Peyer's patch (tissue), 4 donors: ENCODE results near the gene PIK3C2G. TPM values are rescaled to one million over a fixed set of nuclear protein-coding genes. Genes with fewer than 3 reads are reported as not detected.

Experiments used
- DNase-seq, 3 donors: peaks; one replicate each; pipeline ENCODE4 v3.0.0-alpha.2; 2017 to 2019
- H3K27ac ChIP-seq, 4 donors: fragments of 200-600 bp; sonication (generic); one replicate each; pipeline ENCODE4 v1.5.1; 2016 to 2019
- H3K27me3 ChIP-seq, 2 donors: fragments of 200-600 bp; sonication (generic); one replicate each; pipeline ENCODE4 v1.5.1; 2019
- H3K36me3 ChIP-seq, 3 donors: fragments of 200-600 bp; sonication (generic); one replicate each; pipeline ENCODE4 v1.5.1; 2016 to 2019
- H3K4me1 ChIP-seq, 4 donors: fragments of 200-600 bp; sonication (generic); one replicate each; pipeline ENCODE4 v1.5.1; 2016 to 2019
- H3K4me3 ChIP-seq, 4 donors: fragments of 200-600 bp; sonication (generic); 1 replicate in 3 of 4; 2 replicates in 1 of 4; pipeline ENCODE4 v1.5.1; 2016 to 2019; ENCODE audit warnings: mild to moderate bottlenecking in 1 of 4
- H3K9me3 ChIP-seq, 4 donors: fragments of 200-600 bp; sonication (generic); one replicate each; pipeline ENCODE4 v1.5.1; 2016 to 2019; ENCODE audit warnings: mild to moderate bottlenecking in 1 of 4
- CTCF ChIP-seq, 6 experiments: fragments of 450-650 bp in 4 of 6; fragments of 200-600 bp in 2 of 6; sonication (generic) in 1 of 6; IDR thresholded peaks; one replicate each; pipeline ENCODE4 v1.5.1; 2017 to 2019; ENCODE audit warnings: antibody characterized with exemption in 6 of 6, mild to moderate bottlenecking in 3 of 6, moderate library complexity in 1 of 6
- POLR2A ChIP-seq, 2 donors: fragments of 450-650 bp; IDR thresholded peaks; one replicate each; pipeline ENCODE4 v1.5.1; 2017; ENCODE audit warnings: antibody characterized with exemption in 2 of 2, mild to moderate bottlenecking in 2 of 2, moderate library complexity in 2 of 2
- total RNA-seq, 4 donors: library from RNA; depleted of rRNA; stranded (reverse); fragments of >200 nt; gene quantifications; one replicate each; pipeline ENCODE4 v1.1.0, GENCODE V29; 2016

Gene PIK3C2G
- total RNA-seq, 4 donors from 2014 or later, result 4.1 to 32.1 (median 24.6) TPM

- no peak for TF ChIP-seq CTCF (IDR thresholded peaks at IDR 0.05)
- no peak for TF ChIP-seq POLR2A (IDR thresholded peaks at IDR 0.05)
- H3K9me3 ChIP-seq, result peaks cover 0 to 4% (median 0%) of the 10 kb centered on the region in 4 donors
- no peak for DNase-seq
- H3K36me3 ChIP-seq, result no peaks in the 10 kb centered on the region
- no peak overlapping the region for H3K27ac ChIP-seq
- no peaks in the 10 kb centered on the region for H3K27me3 ChIP-seq
- no peak overlapping the region for H3K4me3 ChIP-seq
- H3K4me1 ChIP-seq, result no peaks in the 10 kb centered on the region
Observed at GRCh38 chr12:18586581-18586980, 325.3 kb downstream of the PIK3C2G start.

DNA sequence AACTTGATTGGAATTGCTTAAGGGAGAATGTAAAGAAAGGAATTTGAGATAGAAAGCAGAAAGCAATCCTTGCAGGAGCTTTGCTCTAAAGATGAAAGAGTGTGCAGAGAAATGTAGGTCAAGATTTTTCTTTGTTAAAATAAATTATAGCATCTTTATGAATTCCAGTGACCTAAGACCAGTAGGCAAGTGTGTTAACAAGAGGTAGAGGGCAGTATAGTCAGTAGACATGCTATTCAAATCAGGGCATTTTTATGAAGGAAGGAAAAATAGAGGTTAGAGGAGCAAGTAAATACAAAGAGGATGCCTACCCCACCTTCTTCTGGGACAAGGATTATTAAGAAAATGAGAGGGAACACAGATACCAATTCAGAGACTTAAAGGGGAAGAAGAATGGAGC, 328.0 kb downstream of the PIK3C2G start:
- no peak for DNase-seq
- no peak for TF ChIP-seq POLR2A (IDR thresholded peaks at IDR 0.05)
- no peak for TF ChIP-seq CTCF (IDR thresholded peaks at IDR 0.05)
- Histone ChIP-seq H3K4me1 (no peaks in the 10 kb centered on the region), H3K9me3 (peaks cover 0 to 4% (median 0%) of the 10 kb centered on the region in 4 donors), H3K36me3 (no peaks in the 10 kb centered on the region), H3K27ac (no peak overlapping the region), H3K4me3 (no peak overlapping the region), H3K27me3 (no peaks in the 10 kb centered on the region)

DNA sequence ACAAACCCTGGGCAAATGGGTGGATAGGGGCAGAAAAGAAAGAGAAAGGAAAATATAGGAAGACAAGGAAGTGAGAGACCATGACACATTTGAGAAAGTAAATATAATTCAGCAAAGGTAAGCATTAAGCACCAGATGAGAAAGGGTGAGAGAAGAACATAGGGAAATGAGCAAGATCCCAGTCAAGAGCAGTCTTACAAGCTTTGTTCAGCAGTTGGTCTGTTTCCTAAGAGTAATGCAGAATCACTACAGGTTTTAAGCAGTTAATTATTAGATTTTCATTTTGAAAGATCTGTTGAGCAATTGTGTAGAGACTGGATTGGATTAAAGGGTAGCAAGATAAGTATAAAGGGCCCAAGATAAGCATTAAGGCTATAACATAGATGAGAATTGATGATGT, 330.2 kb downstream of the PIK3C2G start:
- H3K4me1 ChIP-seq, result no peaks in the 10 kb centered on the region
- H3K4me3 ChIP-seq, result no peak overlapping the region
- DNase-seq, result no peak
- no peak overlapping the region for H3K27ac ChIP-seq
- H3K9me3 ChIP-seq, result peaks cover 0 to 4% (median 0%) of the 10 kb centered on the region in 4 donors
- H3K27me3 ChIP-seq, result no peaks in the 10 kb centered on the region
- no peak for TF ChIP-seq CTCF (IDR thresholded peaks at IDR 0.05)
- no peak for TF ChIP-seq POLR2A (IDR thresholded peaks at IDR 0.05)
- no peaks in the 10 kb centered on the region for H3K36me3 ChIP-seq

- Histone ChIP-seq H3K4me3 (no peak overlapping the region), H3K4me1 (no peaks in the 10 kb centered on the region), H3K9me3 (no peaks in the 10 kb centered on the region), H3K36me3 (no peaks in the 10 kb centered on the region), H3K27ac (no peak overlapping the region), H3K27me3 (no peaks in the 10 kb centered on the region)
- no peak for DNase-seq
- TF ChIP-seq CTCF (IDR thresholded peaks at IDR 0.05) (no peak), POLR2A (IDR thresholded peaks at IDR 0.05) (no peak)
Observed at GRCh38 chr12:18595412-18595811, 334.1 kb downstream of the PIK3C2G start.

- TF ChIP-seq CTCF (IDR thresholded peaks at IDR 0.05) (no peak), POLR2A (IDR thresholded peaks at IDR 0.05) (no peak)
- H3K27ac ChIP-seq, result no peak overlapping the region
Observed at GRCh38 chr12:18601962-18602361, 340.6 kb downstream of the PIK3C2G start.

GRCh38 chr12:18612971-18613370, 351.7 kb downstream of the PIK3C2G start:
- Histone ChIP-seq H3K36me3 (no peaks in the 10 kb centered on the region), H3K4me3 (no peak overlapping the region), H3K9me3 (no peaks in the 10 kb centered on the region), H3K27ac (no peak overlapping the region), H3K27me3 (no peaks in the 10 kb centered on the region), H3K4me1 (no peaks in the 10 kb centered on the region)
- TF ChIP-seq CTCF (IDR thresholded peaks at IDR 0.05), result no peak
- TF ChIP-seq POLR2A (IDR thresholded peaks at IDR 0.05), result no peak
- DNase-seq, result no peak

More at GRCh38 chr12:18601962-18602361, 340.6 kb downstream of the PIK3C2G start:
- no peak for DNase-seq
- Histone ChIP-seq H3K4me3 (no peak overlapping the region), H3K9me3 (no peaks in the 10 kb centered on the region), H3K36me3 (no peaks in the 10 kb centered on the region), H3K4me1 (no peaks in the 10 kb centered on the region), H3K27me3 (no peaks in the 10 kb centered on the region)
